Left kidney (tissue), 2 donors: Measurements from ENCODE around the gene CCDC78. TPM values are rescaled to one million over a fixed set of nuclear protein-coding genes. Genes with fewer than 3 reads are reported as not detected.
"Not testable (repeated sequence)": the region's sequence is repeated elsewhere in the genome, so short reads cannot be mapped to it uniquely, and the experiment has no call there.

Source experiments
- DNase-seq: peaks from one replicate; pipeline ENCODE4 v3.0.0-alpha.2; 2013
- polyA plus RNA-seq: library from polyadenylated mRNA; unstranded; fragments of 120-200 nt; gene quantifications from one replicate; pipeline ENCODE4 v1.2.1, GENCODE V29; 2013; ENCODE audit not compliant: insufficient read length

Gene CCDC78
- polyA plus RNA-seq, 1 donor, result 2.0 TPM

DNA sequence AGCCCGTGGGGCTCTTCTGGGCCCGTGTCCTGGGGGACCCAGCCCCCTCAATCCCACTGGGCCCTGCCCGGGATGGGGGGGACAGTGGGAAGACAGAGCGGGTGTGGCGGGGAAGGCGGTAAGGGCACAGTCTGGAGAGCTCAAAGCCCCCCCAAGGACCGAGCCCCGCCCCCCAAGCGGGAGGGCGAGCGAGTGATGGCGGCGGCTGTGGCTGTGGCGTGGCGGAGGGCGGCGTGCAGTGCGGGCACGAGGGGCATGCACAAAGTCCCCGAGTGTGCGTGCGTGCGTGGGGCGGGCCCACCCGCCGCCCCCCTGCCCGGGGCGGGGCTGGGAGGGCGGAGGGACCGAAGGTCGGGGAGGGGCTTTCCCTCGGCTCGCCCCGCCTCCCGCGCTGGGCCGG lies 32.5 kb downstream of the CCDC78 start:
- DNase-seq, result no peak

DNA sequence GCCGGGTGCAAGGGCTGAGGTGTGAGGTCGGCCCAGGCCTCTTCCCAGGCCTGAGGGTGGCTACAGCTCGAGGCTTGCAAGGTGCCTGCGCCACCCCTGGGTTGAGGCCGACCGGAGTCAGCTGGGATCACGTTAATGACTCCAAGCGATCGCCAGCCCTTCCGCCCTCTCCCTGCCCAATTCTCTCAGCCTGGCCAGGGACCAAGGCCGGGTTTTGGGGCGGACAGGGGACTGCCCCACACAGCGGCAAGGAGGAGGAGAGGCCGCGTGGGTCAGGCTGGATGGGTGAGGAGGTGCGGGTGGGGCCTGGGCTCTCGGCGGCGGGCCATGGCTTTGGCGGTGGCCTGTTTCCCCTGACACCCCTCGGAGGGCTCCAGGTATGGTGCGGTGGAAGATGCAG lies 32.9 kb downstream of the CCDC78 start:
- DNase-seq, result no peak

DNA sequence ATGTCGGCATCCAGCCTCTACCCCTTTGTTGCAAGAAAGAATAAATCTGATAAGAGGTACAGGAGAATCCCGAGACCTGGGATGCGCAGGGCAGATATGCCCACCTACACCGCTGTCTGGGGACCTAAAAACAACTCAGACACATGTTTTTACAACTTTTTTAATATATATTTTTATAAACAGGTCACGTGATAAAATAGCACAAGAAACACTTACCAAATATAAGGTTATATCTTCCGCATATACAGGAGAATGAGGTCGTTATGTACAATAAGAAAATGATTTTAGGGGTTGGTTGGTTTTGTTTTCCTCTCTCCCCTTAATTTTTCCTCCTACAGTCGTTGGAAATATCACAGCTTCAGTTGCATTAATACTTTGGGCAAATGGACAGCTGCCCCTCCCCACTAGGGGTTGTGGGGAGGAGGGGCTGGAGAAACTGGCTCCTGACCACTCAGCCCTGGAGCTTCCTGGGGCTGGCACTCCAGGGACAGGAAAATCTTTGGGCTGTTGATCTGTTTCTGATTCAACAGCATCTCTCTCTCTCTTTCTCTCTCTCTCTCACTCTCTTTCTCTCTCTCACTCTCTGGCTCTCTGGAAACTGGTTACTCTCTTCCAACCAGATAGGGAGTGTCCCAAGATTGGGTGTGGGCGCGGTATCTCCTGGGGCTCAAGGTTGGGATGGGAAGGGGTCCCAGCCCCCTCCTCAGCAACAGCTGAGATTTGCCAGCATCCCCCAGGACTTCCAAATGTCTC lies 33.7 kb downstream of the CCDC78 start:
- no peak for DNase-seq

DNA sequence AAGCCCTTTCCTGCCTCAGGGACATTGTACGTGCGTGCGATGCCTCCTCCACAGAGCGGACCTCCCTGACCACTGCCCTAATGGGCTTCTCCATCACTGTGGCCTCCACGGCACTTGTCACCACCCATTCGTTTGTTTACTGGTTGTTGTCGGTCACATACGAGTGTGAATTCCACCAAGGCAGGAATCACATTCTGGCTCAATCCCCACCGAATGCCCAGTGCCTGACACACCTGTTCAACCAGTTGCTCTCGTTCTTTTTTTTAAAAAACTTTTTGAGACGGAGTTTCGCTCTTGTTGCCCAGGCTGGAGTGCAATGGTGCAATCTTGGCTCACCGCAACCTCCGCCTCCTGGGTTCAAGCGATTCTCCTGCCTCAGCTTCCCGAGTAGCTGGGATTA lies 35.0 kb downstream of the CCDC78 start:
- not testable (repeated sequence) for DNase-seq

DNA sequence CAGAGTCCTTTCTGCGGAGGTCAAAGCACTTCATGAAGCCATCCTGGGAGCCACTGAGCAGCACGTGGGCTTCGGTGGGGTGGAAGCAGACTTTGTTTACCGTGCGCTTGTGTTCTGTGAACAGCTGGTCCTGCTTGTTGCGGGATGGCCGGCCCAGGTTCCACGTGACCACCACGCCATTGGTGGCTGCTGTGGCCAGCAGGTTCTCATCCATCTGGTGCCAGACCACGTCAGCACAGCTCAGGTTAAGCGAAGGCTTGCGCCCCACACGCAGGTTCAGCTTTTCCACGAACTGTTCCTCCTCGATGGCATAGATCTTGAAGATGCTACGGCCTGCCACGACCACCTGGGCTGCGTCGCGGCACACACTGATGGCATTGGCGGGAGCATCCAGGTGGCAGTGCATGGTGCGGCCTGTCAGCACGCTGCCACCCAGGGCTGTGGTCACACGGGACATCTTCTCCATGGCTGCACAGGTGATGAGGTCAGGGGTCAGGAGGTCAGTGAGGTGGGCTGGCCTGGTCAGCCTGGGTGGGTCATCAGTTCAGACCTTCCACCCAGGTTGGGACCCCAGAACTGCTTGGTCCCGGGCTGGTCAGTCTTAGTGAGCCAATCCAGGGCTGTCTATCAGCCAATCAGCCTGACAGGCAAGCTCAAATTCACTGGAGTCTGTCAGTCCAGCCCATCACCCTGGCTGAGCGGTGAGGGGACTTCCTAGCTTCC lies 36.9 kb downstream of the CCDC78 start:
- DNase-seq, result no peak

DNA sequence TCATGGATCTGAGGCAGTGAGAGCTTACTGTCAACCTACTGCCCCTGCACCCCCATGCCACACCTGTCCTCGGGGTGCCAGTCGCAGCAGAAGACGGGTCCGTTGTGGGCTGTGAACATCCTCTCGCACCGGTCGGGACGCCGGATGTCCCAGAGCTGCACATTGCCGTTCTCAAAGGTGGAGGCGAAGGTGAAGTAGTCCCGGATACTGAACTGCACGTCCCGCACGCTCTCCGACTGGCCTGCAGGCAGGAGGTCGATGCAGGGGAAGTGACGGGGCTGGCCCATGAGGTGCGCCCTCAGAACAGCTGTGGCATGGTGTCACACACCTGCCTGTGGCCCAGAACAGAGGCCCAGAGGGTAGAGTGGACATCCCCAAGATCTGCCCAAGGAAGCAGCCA lies 38.7 kb downstream of the CCDC78 start:
- no peak for DNase-seq

DNA sequence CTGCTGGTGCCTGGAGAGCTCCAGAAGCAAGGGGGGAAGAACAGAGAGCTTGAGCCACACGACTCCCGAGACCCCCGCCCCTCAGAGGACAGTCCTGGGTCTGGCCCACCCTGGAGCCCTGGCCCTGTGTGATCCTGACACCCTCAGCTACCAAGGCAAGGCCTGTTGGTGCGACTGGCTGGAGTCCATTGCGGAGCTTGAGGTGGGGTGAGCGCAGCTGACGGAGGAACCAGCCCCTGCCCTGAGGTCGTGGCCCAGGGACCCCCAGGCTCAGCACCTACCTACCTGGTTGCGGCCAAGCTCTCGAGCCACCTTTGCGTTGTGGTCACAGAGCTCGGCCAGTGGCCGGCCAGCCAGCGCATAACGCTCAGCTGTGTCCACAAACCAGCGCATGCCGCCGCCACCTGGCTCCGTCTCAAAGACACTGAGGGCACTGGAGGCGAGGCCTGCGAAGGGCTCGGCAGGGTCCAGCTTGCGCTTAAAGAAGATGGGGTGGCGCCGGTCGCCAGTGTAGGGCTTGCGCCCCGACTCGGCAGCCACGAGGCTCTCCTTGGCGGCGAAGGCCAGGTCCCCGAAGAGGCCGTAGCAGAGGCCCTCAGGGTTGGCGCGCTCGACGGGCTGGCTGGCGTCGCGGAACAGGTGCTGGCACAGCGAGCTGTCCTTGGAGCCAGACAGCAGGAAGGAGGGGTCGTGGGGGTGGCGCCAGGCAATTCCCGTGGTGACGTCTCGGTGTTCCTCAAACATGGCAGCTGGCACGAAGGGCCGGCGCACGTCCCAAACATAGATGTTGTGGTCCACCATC lies 39.6 kb downstream of the CCDC78 start:
- no peak for DNase-seq

DNA sequence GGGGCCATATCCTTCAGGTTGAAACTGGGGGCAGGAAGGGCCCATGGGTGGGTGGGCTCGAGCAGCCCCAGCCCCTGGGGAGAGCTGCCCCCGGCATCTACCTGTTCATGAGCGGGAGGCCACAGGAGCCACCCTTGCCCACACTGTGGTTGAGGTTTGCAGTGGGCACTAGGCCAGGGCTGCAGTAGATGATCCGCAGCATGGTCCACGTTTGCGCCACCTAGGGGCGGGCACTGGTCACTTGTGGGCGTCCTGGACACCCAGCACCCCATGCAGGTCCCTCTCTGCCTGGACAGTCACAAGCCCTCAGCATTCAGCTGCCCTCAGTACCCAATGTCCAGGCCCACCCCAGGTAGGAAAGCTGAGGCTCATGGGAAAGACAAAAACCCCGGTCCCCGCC lies 40.3 kb downstream of the CCDC78 start:
- DNase-seq, result no peak

DNA sequence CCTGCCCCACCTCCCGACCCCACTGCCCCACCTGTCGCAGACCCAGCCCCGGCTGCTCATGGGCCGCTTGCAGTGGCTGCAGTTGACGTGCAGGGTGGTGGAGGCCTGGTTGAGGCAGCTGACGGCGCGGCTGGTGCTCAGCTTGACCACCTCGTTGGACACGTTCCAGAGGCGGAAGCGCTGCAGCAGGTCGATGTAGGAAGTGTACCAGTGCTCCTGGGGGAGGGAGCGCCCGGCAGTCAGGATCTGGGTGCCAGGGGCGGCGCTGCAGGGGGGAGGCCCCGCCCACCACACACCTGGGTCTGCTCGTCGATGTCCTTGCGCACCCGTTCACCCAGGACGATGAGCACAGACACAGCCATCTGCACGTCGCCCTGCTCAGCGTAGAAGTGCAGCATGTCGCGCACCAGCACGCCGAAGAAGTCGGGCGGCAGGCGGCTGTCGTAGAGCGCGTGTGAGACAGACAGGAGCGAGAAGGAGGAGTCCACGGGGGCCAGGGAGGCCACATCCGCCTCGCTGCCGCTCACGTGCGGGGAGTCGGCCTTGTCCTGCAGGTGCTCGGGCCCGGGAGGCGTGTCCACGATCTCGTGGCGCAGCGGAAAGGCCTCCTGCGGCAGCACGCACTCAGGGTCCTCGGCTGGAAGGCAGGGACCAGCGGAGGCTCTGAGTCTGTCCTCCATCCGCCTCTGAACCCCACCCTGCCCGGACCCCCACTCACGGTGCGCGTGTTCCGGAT lies 41.1 kb downstream of the CCDC78 start:
- no peak for DNase-seq

DNA sequence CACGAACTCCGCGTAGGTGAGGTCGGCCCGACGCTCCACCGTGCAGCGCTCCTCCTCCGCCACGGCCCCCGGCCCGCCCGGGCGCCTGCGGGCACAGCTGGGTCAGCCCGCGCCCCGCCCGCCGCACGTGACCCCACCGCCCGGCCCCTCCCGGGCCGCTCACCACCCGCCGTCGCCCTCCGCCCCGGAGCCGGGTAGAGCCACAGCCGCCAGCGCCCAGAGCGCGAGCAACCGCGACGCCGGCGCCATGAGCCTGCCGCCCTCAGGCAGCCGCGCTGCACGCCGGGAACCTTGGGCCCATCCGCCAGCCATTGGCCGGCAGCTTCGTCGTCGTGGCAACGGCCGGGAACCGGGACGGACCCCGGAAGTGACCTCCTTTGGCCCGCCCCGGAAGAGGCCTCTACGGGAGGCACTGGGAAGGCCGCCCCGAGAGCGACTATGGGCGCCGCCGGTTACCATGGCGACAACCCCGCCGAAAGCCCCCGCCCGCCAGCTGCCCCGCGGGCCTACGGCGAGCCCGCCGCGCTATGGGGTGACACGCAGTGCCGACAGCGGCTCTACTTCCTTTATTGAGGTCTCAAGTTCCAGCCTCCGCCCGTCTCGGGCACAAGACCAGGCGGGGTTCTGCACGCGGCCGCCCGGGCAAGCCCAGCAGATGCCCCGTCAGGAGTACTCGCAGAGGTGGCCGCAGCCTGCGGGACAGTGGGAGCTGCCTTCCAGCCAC lies 42.0 kb downstream of the CCDC78 start, which contains the start of gene JMJD8:
Gene JMJD8 (minus strand): TSS at position 264 of the 724 bp plus-strand sequence. CDS start 15 bp downstream, at position 249.
- DNase-seq, result peak; percentile 93

DNA sequence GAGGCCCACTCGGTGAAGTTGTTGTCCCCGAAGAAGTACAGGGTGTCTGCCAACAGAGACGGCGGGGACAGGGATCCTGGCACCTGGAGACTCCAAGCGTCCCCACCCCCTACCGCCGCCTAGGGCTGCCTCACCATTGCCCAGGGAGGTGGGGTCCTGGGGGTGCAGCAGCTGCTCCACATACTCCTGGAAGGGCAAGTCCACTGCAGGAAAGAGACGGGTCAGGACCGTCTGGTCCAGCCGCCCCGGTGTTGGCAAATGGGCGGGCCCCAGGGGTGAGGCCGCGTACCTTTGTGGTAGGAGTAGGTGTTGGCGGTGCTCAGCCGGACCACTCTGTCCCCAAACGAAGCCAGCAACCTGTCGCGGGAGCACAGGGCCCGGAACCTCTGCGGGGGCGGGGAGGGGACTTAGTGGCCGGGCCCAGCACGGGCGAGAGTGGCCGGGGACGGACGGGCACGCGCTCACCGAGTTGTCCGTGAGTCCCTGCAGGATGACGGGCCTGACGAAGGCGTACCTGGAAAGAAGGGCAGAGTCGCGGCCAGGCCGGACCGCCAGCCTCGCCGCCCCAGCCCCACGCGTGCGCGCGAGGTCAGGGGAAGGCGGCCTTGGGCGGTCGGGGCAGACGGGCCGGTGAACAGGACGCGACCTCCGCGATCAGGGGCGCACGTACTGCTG lies 42.7 kb downstream of the CCDC78 start:
- no peak for DNase-seq

DNA sequence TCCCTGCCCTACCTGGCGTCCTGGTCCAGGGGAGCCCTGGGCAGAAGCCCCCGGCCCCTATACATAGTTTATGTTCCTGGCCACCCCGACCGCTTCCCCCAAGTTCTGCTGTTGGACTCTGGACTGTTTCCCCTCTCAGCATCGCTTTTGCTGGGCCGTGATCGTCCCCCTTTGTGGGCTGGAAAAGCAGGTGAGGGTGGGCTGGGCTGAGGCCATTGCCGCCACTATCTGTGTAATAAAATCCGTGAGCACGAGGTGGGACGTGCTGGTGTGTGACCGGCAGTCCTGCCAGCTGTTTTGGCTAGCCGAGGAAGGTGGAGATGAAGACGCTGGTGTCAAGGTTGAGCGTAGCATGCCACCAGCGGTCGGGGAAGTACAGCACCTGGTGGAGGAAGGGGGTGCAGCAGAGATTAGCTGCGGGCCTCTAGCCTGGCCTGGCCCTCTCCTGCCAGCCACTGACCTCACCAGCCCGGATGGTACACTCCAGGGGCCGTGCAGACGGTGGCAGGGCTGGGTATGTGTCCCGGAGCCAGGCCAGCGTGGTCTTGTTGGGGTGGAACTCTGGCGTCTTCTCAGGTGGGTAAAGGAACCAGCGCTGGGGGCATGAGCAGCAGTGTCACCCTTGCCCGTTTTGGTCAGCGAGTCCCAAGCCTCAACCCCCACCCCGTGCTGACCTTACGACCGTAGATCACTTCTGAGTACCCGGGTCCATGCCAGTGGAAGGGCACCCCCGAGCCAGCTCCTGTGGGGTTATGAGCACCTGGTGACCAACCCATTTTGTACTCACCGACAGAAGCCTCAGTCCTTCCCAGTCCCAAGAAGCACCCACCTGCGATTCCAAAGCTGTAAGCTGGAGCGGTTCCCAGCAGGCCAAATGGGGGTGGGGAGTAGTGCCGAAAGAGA lies 43.5 kb downstream of the CCDC78 start:
- no peak for DNase-seq

DNA sequence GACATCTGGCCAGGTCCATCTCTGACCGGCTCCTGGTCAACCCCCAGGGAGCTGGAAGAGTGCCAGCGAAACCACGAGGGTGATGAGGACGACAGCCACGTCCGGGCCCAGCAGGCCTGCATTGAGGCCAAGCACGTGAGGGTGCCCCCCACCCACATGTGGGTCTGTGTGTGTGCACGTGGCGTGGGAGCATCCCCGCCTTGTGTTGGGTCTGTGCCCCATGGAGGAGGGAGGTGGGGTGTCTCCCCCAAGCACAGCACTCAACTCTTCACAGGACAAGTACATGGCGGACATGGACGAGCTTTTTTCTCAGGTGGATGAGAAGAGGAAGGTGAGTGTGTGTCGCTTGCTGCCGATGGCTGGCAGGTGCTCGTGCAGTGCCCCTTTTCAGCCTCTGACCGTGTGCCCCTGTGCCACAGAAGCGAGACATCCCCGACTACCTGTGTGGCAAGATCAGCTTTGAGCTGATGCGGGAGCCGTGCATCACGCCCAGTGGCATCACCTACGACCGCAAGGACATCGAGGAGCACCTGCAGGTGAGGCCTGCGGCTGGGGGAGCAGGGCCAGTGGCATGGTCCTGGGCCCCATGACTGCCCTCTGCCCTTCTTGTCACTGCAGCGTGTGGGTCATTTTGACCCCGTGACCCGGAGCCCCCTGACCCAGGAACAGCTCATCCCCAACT lies 44.4 kb downstream of the CCDC78 start:
- DNase-seq, result no peak

DNA sequence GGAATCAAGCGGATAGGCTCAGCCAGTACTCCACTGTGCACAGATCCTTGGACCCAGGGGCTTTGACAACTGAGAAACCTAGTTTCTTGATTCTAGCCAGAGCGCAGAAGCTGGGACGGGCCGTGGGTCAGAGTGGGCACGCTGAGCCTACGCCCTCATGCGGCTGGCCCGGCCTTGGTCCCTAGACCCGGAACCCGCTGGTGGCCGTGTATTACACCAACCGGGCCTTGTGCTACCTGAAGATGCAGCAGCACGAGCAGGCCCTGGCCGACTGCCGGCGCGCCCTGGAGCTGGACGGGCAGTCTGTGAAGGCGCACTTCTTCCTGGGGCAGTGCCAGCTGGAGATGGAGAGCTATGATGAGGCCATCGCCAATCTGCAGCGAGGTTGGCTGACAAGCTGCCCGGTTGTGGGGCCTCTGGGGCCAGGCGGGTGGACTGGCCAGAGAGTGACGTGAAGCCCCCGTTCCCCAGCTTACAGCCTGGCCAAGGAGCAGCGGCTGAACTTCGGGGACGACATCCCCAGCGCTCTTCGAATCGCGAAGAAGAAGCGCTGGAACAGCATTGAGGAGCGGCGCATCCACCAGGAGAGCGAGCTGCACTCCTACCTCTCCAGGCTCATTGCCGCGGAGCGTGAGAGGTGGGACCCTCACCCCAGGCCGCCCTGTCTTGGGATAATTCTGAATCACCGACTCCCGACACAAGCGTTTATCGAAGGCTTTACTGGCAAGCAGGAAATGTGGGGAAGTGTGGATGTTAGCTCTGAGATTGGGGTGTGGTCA lies 45.1 kb downstream of the CCDC78 start:
- DNase-seq, result no peak

DNA sequence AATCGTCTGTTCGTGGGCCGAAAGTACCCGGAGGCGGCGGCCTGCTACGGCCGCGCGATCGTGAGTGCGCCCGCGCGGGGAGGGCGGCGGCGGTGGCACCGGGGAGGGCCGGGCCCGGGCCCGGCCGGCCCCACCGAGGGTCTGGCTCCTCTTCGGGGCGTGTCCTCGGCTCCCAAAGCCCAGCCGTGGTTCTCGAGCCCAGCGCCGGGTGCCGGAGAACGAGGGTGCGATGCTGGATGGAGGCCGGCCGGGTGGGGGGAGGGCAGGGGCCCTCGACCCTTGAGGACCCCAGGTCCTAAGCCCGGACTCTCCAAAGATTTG lies 45.7 kb downstream of the CCDC78 start:
- no peak for DNase-seq

DNA sequence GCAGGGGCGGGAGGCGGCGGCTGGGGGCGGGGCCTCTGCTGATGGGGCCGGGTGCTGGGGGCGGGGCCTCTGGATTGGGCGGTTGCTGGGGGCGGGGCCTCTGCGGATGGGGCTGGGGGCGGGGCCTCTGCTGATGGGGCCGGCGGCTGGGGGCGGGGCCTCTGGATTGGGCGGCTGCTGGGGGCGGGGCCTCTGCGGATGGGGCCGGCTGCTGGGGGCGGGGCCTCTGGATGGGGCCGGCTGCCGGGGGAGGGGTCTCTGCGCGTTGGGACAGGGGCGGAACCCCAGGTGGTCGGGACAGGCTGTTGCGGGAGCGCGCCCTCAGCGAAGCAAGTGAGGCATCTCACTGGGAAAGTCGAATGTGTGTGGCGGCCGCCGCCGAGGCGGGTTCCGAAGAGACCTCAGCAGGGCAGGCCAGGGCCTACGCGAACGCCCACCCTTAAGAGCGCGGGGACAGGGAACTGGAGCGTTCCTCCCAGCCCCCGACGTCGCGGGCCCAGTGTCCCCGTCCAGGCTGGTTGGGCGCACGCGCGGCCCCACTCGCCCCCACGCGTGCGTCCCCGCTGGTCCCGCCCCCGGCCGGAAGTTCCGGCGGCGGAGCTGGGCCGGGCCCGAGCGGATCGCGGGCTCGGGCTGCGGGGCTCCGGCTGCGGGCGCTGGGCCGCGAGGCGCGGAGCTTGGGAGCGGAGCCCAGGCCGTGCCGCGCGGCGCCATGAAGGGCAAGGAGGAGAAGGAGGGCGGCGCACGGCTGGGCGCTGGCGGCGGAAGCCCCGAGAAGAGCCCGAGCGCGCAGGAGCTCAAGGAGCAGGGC lies 46.2 kb downstream of the CCDC78 start, which contains the start of gene STUB1:
Gene STUB1 (plus strand): TSS at position 597 of the 811 bp plus-strand sequence. CDS start 116 bp downstream, at position 713.
- peak; percentile 71 for DNase-seq
